HepG2 (cell line): ENCODE measurements around the gene SFXN5. TPM values are rescaled to one million over a fixed set of nuclear protein-coding genes. Genes with fewer than 3 reads are reported as not detected.

Experiments used
- ATAC-seq: fragments of 200-7000 bp; cut with Tn5 transposase; 3 replicates; pipeline ENCODE4 v1.9.1; 2020; ENCODE audit warnings: mild to moderate bottlenecking, moderate library complexity
- BruUV-seq: library from RNA; stranded (reverse); fragments of 400-500 nt; replicated peaks from 2 replicates; lab custom pipeline; 2021; lab: Mats Ljungman, UMichigan
- CTCF ChIA-PET: fragments of 300-600 bp; formaldehyde crosslinking; extraction: SDS; loops from one replicate; lab custom pipeline; 2021; ENCODE audit warnings: low total read pairs, inconsistent platforms, low intra/inter-chr PET ratio; lab: Yijun Ruan, JAX
- POLR2A ChIA-PET: fragments of 350-600 bp; sonication (Branson Sonifier 250); formaldehyde crosslinking; loops from one replicate; lab custom pipeline; 2020; ENCODE audit warnings: antibody characterized with exemption, inconsistent platforms; lab: Yijun Ruan, JAX
- DNase-seq: peaks from one replicate; pipeline ENCODE4 v3.0.0-alpha.2; 2015; ENCODE audit warnings: low spot score
- FAIRE-seq: peaks from 3 replicates; lab custom pipeline; 2011; peaks lifted over from hg19 to GRCh38; lab: Jason Lieb, UNC
- H2AFZ ChIP-seq: one replicate; pipeline ENCODE4 v1.6.1; 2011; ENCODE audit warnings: low read length, inconsistent platforms
- H3K27ac ChIP-seq: fragments of 300-600 bp; 3 replicates; pipeline ENCODE4 v1.8.0; 2011; ENCODE audit warnings: mixed run types, mild to moderate bottlenecking, mixed read lengths, low read length, inconsistent platforms; ENCODE audit not compliant: insufficient read depth; ENCODE audit errors: extremely low read length
- H3K27me3 ChIP-seq, 2 experiments: fragments of 200-600 bp in 1 of 2; 2 replicates in 1 of 2; 3 replicates in 1 of 2; pipeline versions ENCODE4 v1.6.0 to v1.8.0; 2011; ENCODE audit warnings: low read length in 2 of 2, mild to moderate bottlenecking in 2 of 2, moderate library complexity in 2 of 2, inconsistent platforms in 1 of 2; ENCODE audit not compliant: insufficient read depth in 2 of 2, control insufficient read depth in 1 of 2
- H3K36me3 ChIP-seq, 2 experiments: fragments of 200-600 bp in 1 of 2; replicated peaks in 1 of 2; 2 replicates in 1 of 2; 3 replicates in 1 of 2; pipeline versions ENCODE4 v1.5.1 to v1.8.0; 2011; ENCODE audit warnings: low read length in 2 of 2, inconsistent platforms in 1 of 2; ENCODE audit not compliant: insufficient read depth in 2 of 2, control insufficient read depth in 1 of 2
- H3K4me1 ChIP-seq: 2 replicates; pipeline ENCODE4 v1.5.1; 2012; ENCODE audit warnings: low read length, inconsistent platforms; ENCODE audit not compliant: insufficient read depth
- H3K4me2 ChIP-seq: 2 replicates; pipeline ENCODE4 v1.6.0; 2011; ENCODE audit warnings: low read depth, low read length, inconsistent platforms
- H3K4me3 ChIP-seq, 3 experiments: fragments of 200-600 bp in 1 of 3; sonication (generic), shearing (Covaris generic) in 1 of 3; replicated peaks in 1 of 3; 2 replicates each; pipeline ENCODE4 v1.5.1; 2011 to 2016; ENCODE audit warnings: low read length in 3 of 3, inconsistent platforms in 2 of 3, low read depth in 2 of 3, mild to moderate bottlenecking in 2 of 3, control low read depth in 1 of 3, mixed read lengths in 1 of 3; ENCODE audit not compliant: insufficient read depth in 1 of 3
- H3K79me2 ChIP-seq: one replicate; pipeline ENCODE4 v1.6.1; 2011; ENCODE audit warnings: low read length, inconsistent platforms; ENCODE audit not compliant: insufficient read depth
- H3K9ac ChIP-seq: 2 replicates; pipeline ENCODE4 v1.6.0; 2011; ENCODE audit warnings: mild to moderate bottlenecking, low read depth, low read length, inconsistent platforms; ENCODE audit not compliant: insufficient read depth
- H3K9me3 ChIP-seq: 2 replicates; pipeline ENCODE4 v1.5.1; 2012; ENCODE audit warnings: mild to moderate bottlenecking, low read length
- H4K20me1 ChIP-seq: 2 replicates; pipeline ENCODE4 v1.6.0; 2011; ENCODE audit warnings: inconsistent platforms, mild to moderate bottlenecking, low read length, moderate library complexity; ENCODE audit not compliant: insufficient read depth
- ATRX ChIP-seq: sonication (generic); formaldehyde crosslinking; IDR thresholded peaks from 2 replicates; pipeline ENCODE4 v1.4.0; 2020; ENCODE audit warnings: missing genetic modification reagents, borderline replicate concordance
- GFI1 ChIP-seq: sonication (generic); formaldehyde crosslinking; IDR thresholded peaks from 2 replicates; pipeline ENCODE4 v1.5.0; 2020; ENCODE audit warnings: missing genetic modification reagents, mild to moderate bottlenecking, borderline replicate concordance
- NFRKB ChIP-seq: fragments of 450-650 bp; IDR thresholded peaks from 2 replicates; pipeline ENCODE4 v1.6.1; 2017
- PAXIP1 ChIP-seq: sonication (generic); formaldehyde crosslinking; conservative IDR thresholded peaks from 2 replicates; pipeline ENCODE4 v1.4.0; 2020; ENCODE audit warnings: mild to moderate bottlenecking, missing genetic modification reagents, moderate library complexity
- ZNF260 ChIP-seq: sonication (generic); formaldehyde crosslinking; IDR thresholded peaks from 2 replicates; pipeline ENCODE4 v1.4.0; 2020; ENCODE audit warnings: missing genetic modification reagents, low read depth, mild to moderate bottlenecking, borderline replicate concordance
- WGBS: methylation state at CpG from one replicate; pipeline ENCODE4 v1.1.6; 2017; ENCODE audit warnings: low lambda C conversion rate; 5-methylcytosine and 5-hydroxymethylcytosine counted together
- in situ Hi-C: cut with HindIII; loops from 2 replicates; pipeline ENCODE4 v1.10.0; 2017; ENCODE audit warnings: low pct_unique_long_range_greater_than_20kb; ENCODE audit not compliant: extremely low pct_ligation_motif_present
- intact Hi-C: fragments of 100-400 bp; cut with micrococcal nuclease; formaldehyde crosslinking; loops from one replicate; pipeline ENCODE4 v1.10.0; 2022; ENCODE audit not compliant: unreplicated experiment
- polyA plus RNA-seq, 8 experiments: library from polyadenylated mRNA; depleted of rRNA in 3 of 8; stranded (reverse) in 7 of 8; unstranded in 1 of 8; fragments of >200 nt; fragmentation: Illumina TruSeq in 4 of 8; extraction: Trizol in 4 of 8; gene quantifications; 2 replicates each; pipeline versions ENCODE4 v1.2.1 to v1.2.3, GENCODE V29; 2011 to 2016; ENCODE audit warnings: low read depth in 4 of 8, missing spikeins in 1 of 8, mixed read lengths in 1 of 8; ENCODE audit not compliant: insufficient read depth in 1 of 8
- total RNA-seq, 5 experiments: library from RNA; depleted of rRNA; stranded (reverse); fragments of >200 nt; fragmentation: Illumina TruSeq; extraction: Trizol; gene quantifications; 2 replicates each; pipeline ENCODE4 v1.2.3, GENCODE V29; 2016; ENCODE audit warnings: low read depth in 1 of 5
- TF ChIP-seq, protein P1 (sequence below): sonication (generic); formaldehyde crosslinking; IDR thresholded peaks from 2 replicates; pipeline ENCODE4 v1.8.0; 2022; ENCODE audit warnings: missing genetic modification reagents, mild to moderate bottlenecking, moderate library complexity, borderline replicate concordance
- TF ChIP-seq, protein P2 (sequence below): sonication (generic); formaldehyde crosslinking; IDR thresholded peaks from 2 replicates; pipeline ENCODE4 v1.9.0; 2021; ENCODE audit warnings: missing genetic modification reagents, borderline replicate concordance
- TF ChIP-seq, protein P3 (sequence below): sonication (generic); formaldehyde crosslinking; IDR thresholded peaks from 2 replicates; pipeline ENCODE4 v1.4.0; 2020; ENCODE audit warnings: mild to moderate bottlenecking, missing genetic modification reagents

SFXN5 gene
- total and polyA plus RNA-seq, 2 of the 13 experiments (the other 11 are each of a cell fraction or from before 2014, with no cell fraction given): 34.9 to 37.4 TPM

GRCh38 chr2:73031095-73031678 lies 40.3 kb downstream of the SFXN5 start:
- Histone ChIP-seq H3K4me2 (peak overlapping the region; percentile 96), H4K20me1 (no peaks in the 10 kb centered on the region), H3K36me3 (peaks cover 4 to 15% of the 10 kb centered on the region in 2 experiments; a peak in 3 of 5 replicates), H3K27ac (peak overlapping the region; percentile 97), H3K4me3 (peak overlapping the region in 2 of 3 experiments; percentile 23 to 57; a peak in 1 of 6 replicates), H3K9me3 (no peaks in the 10 kb centered on the region), H3K79me2 (peaks cover 5% of the 10 kb centered on the region), H2AFZ (no peak overlapping the region), H3K9ac (peak overlapping the region; percentile 77), H3K27me3 (no peaks in the 10 kb centered on the region), H3K4me1 (peaks cover 65% of the 10 kb centered on the region)
- FAIRE-seq: no peak
- in situ Hi-C loops (no loop called here), intact Hi-C loops (no loop called here)
- no TSS peak for BruUV-seq
- CTCF ChIA-PET: interaction anchor here (1.5 kb wide), 1 partner anchor 31 kb away, joined by 3 read pairs; no protein-coding TSS in a partner anchor
- WGBS: 65% methylated on average over 3 of the region's 3 CpGs
- no peak for DNase-seq
- POLR2A ChIA-PET: interaction anchor here (0.8 to 6.3 kb wide), 14 partner anchors 10 to 202 kb away, joined by 3 to 133 read pairs (median 12); partner anchors contain the start of genes CCT7, PRADC1, SFXN5 and SMYD5
- no peak for ATAC-seq
- TF ChIP-seq, protein P1, sequence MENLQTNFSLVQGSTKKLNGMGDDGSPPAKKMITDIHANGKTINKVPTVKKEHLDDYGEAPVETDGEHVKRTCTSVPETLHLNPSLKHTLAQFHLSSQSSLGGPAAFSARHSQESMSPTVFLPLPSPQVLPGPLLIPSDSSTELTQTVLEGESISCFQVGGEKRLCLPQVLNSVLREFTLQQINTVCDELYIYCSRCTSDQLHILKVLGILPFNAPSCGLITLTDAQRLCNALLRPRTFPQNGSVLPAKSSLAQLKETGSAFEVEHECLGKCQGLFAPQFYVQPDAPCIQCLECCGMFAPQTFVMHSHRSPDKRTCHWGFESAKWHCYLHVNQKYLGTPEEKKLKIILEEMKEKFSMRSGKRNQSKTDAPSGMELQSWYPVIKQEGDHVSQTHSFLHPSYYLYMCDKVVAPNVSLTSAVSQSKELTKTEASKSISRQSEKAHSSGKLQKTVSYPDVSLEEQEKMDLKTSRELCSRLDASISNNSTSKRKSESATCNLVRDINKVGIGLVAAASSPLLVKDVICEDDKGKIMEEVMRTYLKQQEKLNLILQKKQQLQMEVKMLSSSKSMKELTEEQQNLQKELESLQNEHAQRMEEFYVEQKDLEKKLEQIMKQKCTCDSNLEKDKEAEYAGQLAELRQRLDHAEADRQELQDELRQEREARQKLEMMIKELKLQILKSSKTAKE (CRISPR knock-in tag): 0 out of 2 replicates have a peak, but pooled peaks have one; percentile 36
- no peak for TF ChIP-seq ZNF260
- TF ChIP-seq NFRKB: no peak
- no peak for TF ChIP-seq PAXIP1 (CRISPR knock-in tag)
- no peak for TF ChIP-seq ATRX (CRISPR knock-in tag)
- TF ChIP-seq GFI1 (CRISPR knock-in tag): no peak
- TF ChIP-seq, protein P2, sequence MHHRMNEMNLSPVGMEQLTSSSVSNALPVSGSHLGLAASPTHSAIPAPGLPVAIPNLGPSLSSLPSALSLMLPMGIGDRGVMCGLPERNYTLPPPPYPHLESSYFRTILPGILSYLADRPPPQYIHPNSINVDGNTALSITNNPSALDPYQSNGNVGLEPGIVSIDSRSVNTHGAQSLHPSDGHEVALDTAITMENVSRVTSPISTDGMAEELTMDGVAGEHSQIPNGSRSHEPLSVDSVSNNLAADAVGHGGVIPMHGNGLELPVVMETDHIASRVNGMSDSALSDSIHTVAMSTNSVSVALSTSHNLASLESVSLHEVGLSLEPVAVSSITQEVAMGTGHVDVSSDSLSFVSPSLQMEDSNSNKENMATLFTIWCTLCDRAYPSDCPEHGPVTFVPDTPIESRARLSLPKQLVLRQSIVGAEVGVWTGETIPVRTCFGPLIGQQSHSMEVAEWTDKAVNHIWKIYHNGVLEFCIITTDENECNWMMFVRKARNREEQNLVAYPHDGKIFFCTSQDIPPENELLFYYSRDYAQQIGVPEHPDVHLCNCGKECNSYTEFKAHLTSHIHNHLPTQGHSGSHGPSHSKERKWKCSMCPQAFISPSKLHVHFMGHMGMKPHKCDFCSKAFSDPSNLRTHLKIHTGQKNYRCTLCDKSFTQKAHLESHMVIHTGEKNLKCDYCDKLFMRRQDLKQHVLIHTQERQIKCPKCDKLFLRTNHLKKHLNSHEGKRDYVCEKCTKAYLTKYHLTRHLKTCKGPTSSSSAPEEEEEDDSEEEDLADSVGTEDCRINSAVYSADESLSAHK (CRISPR knock-in tag): no peak
- TF ChIP-seq, protein P3, sequence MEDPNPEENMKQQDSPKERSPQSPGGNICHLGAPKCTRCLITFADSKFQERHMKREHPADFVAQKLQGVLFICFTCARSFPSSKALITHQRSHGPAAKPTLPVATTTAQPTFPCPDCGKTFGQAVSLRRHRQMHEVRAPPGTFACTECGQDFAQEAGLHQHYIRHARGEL (CRISPR knock-in tag): no peak
